Measurements from ENCODE around the gene IL23A. TPM values are rescaled to one million over a fixed set of nuclear protein-coding genes. Genes with fewer than 3 reads are reported as not detected.

IL23A gene
- total RNA-seq, 1 experiment from 2014 or later: 2.0 TPM

DNA sequence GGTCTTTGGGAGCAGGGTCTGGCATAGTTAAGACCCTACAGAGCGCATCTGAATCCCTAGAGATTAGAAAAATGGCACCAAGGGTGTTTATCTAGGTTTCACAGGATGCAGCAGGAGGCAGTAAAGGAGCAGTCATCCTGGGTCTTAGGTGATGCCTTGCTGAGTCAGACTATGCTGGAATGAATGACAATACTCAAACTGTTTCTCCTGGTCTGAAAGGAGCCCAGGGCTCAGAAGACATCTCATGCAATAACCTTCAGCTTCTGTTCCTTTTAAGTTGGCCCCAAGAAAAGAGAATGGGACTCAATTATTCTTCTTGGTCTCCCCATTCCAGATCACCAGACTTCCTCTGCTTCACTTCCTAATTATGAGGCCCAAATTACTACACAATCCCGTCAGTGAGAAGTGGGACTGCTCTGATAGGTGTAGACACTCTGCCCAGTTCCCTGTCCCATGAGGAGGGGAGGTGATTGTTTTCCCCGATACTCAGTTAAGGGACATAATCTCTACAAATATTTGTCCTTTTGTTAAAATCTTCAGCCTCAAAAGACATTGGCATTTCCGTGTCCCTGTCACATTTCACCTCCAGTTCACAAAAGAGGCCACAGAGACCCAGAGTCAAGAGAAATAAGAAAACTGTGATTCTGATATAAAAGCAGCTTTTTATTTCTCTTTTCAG is 38.8 kb downstream of the IL23A start:
- no peaks in the 10 kb centered on the region for H3K4me1 ChIP-seq (ENCODE audit: insufficient read depth, low read length)
- H3K27me3 Mint-ChIP-seq (ENCODE audit: low read depth): peaks cover 3% of the 10 kb centered on the region; the same call in 1 of the 2 replicates
- H3K23me2 ChIP-seq (ENCODE audit: insufficient read length, low read depth, low read length, poor library complexity, severe bottlenecking): no peaks in the 10 kb centered on the region
- no peak overlapping the region for H2BK5ac ChIP-seq (ENCODE audit: insufficient read length, low read length)
- H3K9me3 ChIP-seq (ENCODE audit: control insufficient read depth, low read depth, low read length): no peaks in the 10 kb centered on the region
- no peaks in the 10 kb centered on the region for H4K20me1 ChIP-seq (ENCODE audit: control insufficient read depth, insufficient read depth, insufficient read length)
- TF ChIP-seq, protein P1, sequence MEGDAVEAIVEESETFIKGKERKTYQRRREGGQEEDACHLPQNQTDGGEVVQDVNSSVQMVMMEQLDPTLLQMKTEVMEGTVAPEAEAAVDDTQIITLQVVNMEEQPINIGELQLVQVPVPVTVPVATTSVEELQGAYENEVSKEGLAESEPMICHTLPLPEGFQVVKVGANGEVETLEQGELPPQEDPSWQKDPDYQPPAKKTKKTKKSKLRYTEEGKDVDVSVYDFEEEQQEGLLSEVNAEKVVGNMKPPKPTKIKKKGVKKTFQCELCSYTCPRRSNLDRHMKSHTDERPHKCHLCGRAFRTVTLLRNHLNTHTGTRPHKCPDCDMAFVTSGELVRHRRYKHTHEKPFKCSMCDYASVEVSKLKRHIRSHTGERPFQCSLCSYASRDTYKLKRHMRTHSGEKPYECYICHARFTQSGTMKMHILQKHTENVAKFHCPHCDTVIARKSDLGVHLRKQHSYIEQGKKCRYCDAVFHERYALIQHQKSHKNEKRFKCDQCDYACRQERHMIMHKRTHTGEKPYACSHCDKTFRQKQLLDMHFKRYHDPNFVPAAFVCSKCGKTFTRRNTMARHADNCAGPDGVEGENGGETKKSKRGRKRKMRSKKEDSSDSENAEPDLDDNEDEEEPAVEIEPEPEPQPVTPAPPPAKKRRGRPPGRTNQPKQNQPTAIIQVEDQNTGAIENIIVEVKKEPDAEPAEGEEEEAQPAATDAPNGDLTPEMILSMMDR (conservative IDR thresholded peaks at IDR 0.05): peak; percentile 45; the same call in 2 of the 3 replicates
- H3K14ac ChIP-seq (ENCODE audit: insufficient read depth, low read length): no peak overlapping the region
- H2BK12ac ChIP-seq (ENCODE audit: insufficient read length, low read depth, low read length): no peak overlapping the region
- H3K27ac ChIP-seq (ENCODE audit: insufficient read length, low read depth, low read length): no peak overlapping the region
- WGBS (ENCODE audit: extremely low coverage, insufficient read length, low lambda C conversion rate): no CpG with 5 or more reads among the region's 4 CpGs
- no peak overlapping the region for H4K5ac ChIP-seq (ENCODE audit: insufficient read length, low read depth, low read length)
- H4K8ac ChIP-seq (replicated peaks; ENCODE audit: insufficient read length, low read depth, low read length): no peak overlapping the region
- no peak overlapping the region for H2AK5ac ChIP-seq (ENCODE audit: insufficient read length, low read length)
- H3K9ac ChIP-seq (ENCODE audit: extremely low read depth, insufficient read length, low read length): no peak overlapping the region
- no peak overlapping the region for H4K91ac ChIP-seq (ENCODE audit: insufficient read length, low read depth, low read length)
- H3K27me3 ChIP-seq (ENCODE audit: insufficient read depth, low read length): no peaks in the 10 kb centered on the region
- H3K4ac ChIP-seq (ENCODE audit: low read depth, low read length): no peak overlapping the region
- no peak overlapping the region for H2BK20ac ChIP-seq (ENCODE audit: low read depth, low read length, poor library complexity, severe bottlenecking)
- no peak overlapping the region for H2BK15ac ChIP-seq (ENCODE audit: low read depth, low read length)
- no peak overlapping the region for H2AFZ ChIP-seq (ENCODE audit: low read length)
- H3K79me1 ChIP-seq (ENCODE audit: insufficient read depth, low read depth, low read length, poor library complexity, severe bottlenecking): no peaks in the 10 kb centered on the region
- no peak overlapping the region for H3T11ph ChIP-seq (ENCODE audit: low read length)
- H2BK120ac ChIP-seq (ENCODE audit: low read depth, low read length, poor library complexity, severe bottlenecking): no peak overlapping the region
- peaks cover 7 to 9% of the 10 kb centered on the region in 2 experiments; a peak in 4 of 5 replicates for H3K9me3 Mint-ChIP-seq
- H3K27ac Mint-ChIP-seq: peak overlapping the region in 1 of 3 experiments; percentile 40; a peak in 3 of 7 replicates
- H3K18ac ChIP-seq (ENCODE audit: insufficient read length, low read depth, low read length): no peak overlapping the region
- no peak overlapping the region for H3K23ac ChIP-seq (ENCODE audit: insufficient read length, low read depth, low read length)
- peaks cover 10 to 15% of the 10 kb centered on the region in 2 experiments for H3K4me1 Mint-ChIP-seq
- H3K4me3 Mint-ChIP-seq: no peak overlapping the region
- peak; percentile 56 for DNase-seq
- H3K79me2 ChIP-seq (ENCODE audit: insufficient read depth, low read length): no peaks in the 10 kb centered on the region
- peaks cover 0 to 3% (median 0%) of the 10 kb centered on the region in 3 experiments; a peak in 2 of 7 replicates for H3K36me3 Mint-ChIP-seq (ENCODE audit: insufficient read depth in 1 of 3, low read depth in 3 of 3)
- H3K56ac ChIP-seq (ENCODE audit: insufficient read length, low read depth, low read length): no peak overlapping the region
- H3K4me2 ChIP-seq (ENCODE audit: insufficient read depth, insufficient read length, low read length): no peak overlapping the region
